IPS-20b (cell line): Measurements from ENCODE around the gene ISLR2.

Experiments used
- H3K27ac ChIP-seq: one replicate; pipeline ENCODE4 v1.5.1; 2013; ENCODE audit warnings: low read length
- H3K27me3 ChIP-seq: 2 replicates; pipeline ENCODE4 v1.6.1; 2013; ENCODE audit warnings: mild to moderate bottlenecking, low read length, inconsistent platforms; ENCODE audit not compliant: insufficient read depth
- H3K36me3 ChIP-seq: 2 replicates; pipeline ENCODE4 v1.6.1; 2013; ENCODE audit warnings: low read depth, mild to moderate bottlenecking, inconsistent platforms, low read length, moderate library complexity; ENCODE audit not compliant: insufficient read depth
- H3K4me1 ChIP-seq: 2 replicates; pipeline ENCODE4 v1.6.1; 2013; ENCODE audit warnings: mild to moderate bottlenecking, control low read depth, inconsistent platforms, low read length, moderate library complexity; ENCODE audit not compliant: insufficient read depth
- H3K4me3 ChIP-seq: 2 replicates; pipeline ENCODE4 v1.5.1; 2013; ENCODE audit warnings: mild to moderate bottlenecking, low read length, inconsistent platforms
- H3K9ac ChIP-seq: 2 replicates; pipeline ENCODE4 v1.6.1; 2013; ENCODE audit warnings: low read depth, mild to moderate bottlenecking, inconsistent platforms, low read length, moderate library complexity
- H3K9me3 ChIP-seq: 2 replicates; pipeline ENCODE4 v1.6.1; 2013; ENCODE audit warnings: mild to moderate bottlenecking, low read depth, low read length, inconsistent platforms; ENCODE audit not compliant: insufficient read depth

ISLR2 gene

DNA sequence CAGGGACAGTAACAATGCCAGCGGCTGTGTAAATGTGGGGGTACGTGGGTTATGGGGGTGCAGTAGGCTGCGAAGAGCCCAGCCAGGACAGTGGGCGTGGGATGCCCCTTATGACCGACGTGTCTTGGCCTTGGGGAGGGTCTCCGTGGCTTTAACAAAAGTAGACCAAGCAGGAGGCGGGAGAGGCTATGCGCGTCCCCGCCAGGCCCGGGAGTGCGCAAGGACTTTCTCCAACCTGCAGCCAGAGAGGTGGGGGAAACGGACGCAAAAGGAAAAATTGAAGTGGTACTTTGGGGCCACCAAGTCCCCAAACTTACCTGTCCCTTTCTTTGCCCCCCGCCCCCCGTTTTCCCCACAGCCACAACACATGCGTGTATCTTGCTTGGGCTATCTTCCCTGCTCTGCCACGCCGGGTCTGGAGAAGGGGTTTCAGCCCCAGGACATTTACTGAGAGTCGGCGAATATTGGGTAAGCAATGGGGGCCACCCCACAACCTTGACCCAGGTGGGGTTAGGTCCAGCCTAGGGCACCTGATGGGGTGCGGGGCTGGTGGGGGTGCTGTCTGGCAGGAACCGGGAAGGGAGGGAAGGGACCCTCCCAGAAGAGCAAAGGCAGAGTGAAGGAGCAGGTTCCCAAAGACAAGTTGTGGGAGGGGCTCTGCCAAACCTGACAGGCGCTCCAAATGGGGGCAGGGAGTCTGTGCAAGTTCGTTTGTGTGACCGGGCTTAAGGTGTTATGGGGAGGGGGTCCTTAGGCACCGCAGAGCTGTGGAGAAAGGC, 652 bp downstream of the ISLR2 start:
- H3K27me3 ChIP-seq: peaks cover 98% of the 10 kb centered on the region
- peaks cover 18% of the 10 kb centered on the region; the same call in 1 of the 2 replicates for H3K4me1 ChIP-seq

DNA sequence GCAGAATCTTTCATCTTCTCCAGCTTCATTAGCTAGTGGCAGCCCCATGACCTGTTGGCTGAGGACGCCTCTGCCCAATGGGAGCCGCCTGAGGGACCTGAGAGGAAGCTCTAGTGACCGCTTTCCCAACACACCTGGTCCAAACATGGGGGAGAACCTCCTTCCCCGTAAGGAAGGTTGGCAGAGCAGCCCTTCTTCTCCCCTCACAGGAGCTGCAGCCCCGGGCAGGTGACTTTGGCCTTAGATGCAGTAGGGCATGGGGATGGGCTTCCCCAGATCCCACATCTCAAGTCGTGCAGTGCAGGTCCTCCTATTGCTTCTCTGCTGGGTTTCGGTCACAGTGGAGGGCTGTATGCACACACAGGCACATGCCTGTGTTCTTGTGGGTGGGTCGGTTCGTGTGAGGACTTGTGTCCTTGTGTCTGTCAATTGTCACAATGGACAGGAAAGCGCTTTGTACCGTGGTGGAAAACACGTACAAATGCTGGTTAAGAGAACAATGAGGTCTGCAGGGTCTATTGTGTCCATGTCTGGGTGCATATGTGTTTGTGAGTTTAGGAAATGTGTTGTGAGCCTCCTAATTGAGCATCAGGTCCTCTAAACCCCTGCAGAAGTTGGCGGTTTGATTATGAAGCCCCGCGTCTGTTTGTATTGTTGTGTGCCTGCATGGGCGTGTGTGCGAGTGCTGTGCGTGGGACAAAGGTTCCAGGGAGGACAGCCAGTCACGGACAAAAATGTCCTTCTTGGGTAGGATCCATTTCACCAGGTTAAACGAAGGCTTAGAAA, 1.4 kb downstream of the ISLR2 start:
- Histone ChIP-seq H3K4me1 (peaks cover 20% of the 10 kb centered on the region; the same call in 1 of the 2 replicates), H3K36me3 (no peaks in the 10 kb centered on the region), H3K9me3 (no peaks in the 10 kb centered on the region), H3K9ac (no peak overlapping the region), H3K27me3 (peaks cover 97% of the 10 kb centered on the region), H3K27ac (no peak overlapping the region), H3K4me3 (no peak overlapping the region; the same call in 1 of the 2 replicates)

More for the DNA sequence above, 652 bp downstream of the ISLR2 start:
- H3K9me3 ChIP-seq: no peaks in the 10 kb centered on the region
- peak overlapping the region; percentile 65 for H3K4me3 ChIP-seq
- no peak overlapping the region for H3K27ac ChIP-seq
- no peak overlapping the region; the same call in 1 of the 2 replicates for H3K9ac ChIP-seq
- H3K36me3 ChIP-seq: no peaks in the 10 kb centered on the region

GRCh38 chr15:74132681-74133651, 2.6 kb downstream of the ISLR2 start:
- Histone ChIP-seq H3K36me3 (no peaks in the 10 kb centered on the region), H3K9ac (no peak overlapping the region), H3K4me1 (peaks cover 25% of the 10 kb centered on the region), H3K27me3 (peaks cover 97% of the 10 kb centered on the region), H3K9me3 (no peaks in the 10 kb centered on the region), H3K27ac (no peak overlapping the region), H3K4me3 (no peak overlapping the region)

- Histone ChIP-seq H3K27ac (no peak overlapping the region), H3K9me3 (no peaks in the 10 kb centered on the region), H3K4me3 (no peak overlapping the region), H3K4me1 (peaks cover 20% of the 10 kb centered on the region), H3K27me3 (peaks cover 97% of the 10 kb centered on the region), H3K9ac (no peak overlapping the region), H3K36me3 (no peaks in the 10 kb centered on the region)
Observed at GRCh38 chr15:74133694-74134386, 3.5 kb downstream of the ISLR2 start.

DNA sequence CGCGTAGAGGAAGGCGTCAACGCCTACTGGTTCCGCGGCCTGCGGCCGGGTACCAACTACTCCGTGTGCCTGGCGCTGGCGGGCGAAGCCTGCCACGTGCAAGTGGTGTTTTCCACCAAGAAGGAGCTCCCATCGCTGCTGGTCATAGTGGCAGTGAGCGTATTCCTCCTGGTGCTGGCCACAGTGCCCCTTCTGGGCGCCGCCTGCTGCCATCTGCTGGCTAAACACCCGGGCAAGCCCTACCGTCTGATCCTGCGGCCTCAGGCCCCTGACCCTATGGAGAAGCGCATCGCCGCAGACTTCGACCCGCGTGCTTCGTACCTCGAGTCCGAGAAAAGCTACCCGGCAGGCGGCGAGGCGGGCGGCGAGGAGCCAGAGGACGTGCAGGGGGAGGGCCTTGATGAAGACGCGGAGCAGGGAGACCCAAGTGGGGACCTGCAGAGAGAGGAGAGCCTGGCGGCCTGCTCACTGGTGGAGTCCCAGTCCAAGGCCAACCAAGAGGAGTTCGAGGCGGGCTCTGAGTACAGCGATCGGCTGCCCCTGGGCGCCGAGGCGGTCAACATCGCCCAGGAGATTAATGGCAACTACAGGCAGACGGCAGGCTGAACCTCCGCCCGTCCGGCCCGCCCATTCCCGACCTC, 4.1 kb downstream of the ISLR2 start:
- peaks cover 15% of the 10 kb centered on the region for H3K4me1 ChIP-seq
- H3K36me3 ChIP-seq: no peaks in the 10 kb centered on the region
- no peak overlapping the region for H3K4me3 ChIP-seq
- H3K9ac ChIP-seq: no peak overlapping the region
- no peak overlapping the region for H3K27ac ChIP-seq
- H3K27me3 ChIP-seq: peaks cover 93% of the 10 kb centered on the region
- no peaks in the 10 kb centered on the region for H3K9me3 ChIP-seq

DNA sequence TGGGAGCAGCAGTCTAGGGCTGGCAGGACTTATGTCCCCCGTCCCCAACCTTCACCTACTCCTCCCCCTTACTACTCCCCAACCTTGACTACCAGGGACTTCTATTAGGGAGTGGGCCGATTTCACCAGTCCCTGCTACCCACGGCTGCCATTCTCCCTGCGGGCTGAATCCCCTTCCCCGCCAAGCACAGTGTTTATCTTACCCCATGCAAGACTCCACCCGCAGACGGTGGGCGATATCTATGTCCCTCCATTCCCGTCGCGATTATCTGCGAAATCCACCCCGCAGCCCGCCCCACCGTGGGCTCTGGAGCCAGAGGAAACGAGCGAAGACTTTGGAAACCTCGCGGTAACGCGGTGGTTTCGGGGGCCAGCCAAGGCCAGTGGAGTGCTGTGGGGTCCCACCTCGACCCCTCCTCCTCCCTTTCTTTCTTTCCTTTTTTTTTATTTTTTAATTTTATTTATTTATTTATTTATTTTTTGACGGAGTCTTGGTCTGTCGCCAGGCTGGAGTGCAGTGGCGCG, 4.7 kb downstream of the ISLR2 start:
- Histone ChIP-seq H3K9me3 (no peaks in the 10 kb centered on the region), H3K36me3 (no peaks in the 10 kb centered on the region), H3K27me3 (peaks cover 87% of the 10 kb centered on the region), H3K9ac (no peak overlapping the region), H3K4me1 (peaks cover 17% of the 10 kb centered on the region), H3K4me3 (no peak overlapping the region), H3K27ac (no peak overlapping the region)

- H3K36me3 ChIP-seq: no peaks in the 10 kb centered on the region
- H3K9me3 ChIP-seq: no peaks in the 10 kb centered on the region
- H3K27ac ChIP-seq: no peak overlapping the region
- peak overlapping the region; percentile 68; the same call in 1 of the 2 replicates for H3K4me3 ChIP-seq
- H3K27me3 ChIP-seq: peaks cover 73% of the 10 kb centered on the region
- peak overlapping the region; percentile 75; the same call in 1 of the 2 replicates for H3K9ac ChIP-seq
- H3K4me1 ChIP-seq: peaks cover 28% of the 10 kb centered on the region
Observed at GRCh38 chr15:74136540-74136813, 6.1 kb downstream of the ISLR2 start.

DNA sequence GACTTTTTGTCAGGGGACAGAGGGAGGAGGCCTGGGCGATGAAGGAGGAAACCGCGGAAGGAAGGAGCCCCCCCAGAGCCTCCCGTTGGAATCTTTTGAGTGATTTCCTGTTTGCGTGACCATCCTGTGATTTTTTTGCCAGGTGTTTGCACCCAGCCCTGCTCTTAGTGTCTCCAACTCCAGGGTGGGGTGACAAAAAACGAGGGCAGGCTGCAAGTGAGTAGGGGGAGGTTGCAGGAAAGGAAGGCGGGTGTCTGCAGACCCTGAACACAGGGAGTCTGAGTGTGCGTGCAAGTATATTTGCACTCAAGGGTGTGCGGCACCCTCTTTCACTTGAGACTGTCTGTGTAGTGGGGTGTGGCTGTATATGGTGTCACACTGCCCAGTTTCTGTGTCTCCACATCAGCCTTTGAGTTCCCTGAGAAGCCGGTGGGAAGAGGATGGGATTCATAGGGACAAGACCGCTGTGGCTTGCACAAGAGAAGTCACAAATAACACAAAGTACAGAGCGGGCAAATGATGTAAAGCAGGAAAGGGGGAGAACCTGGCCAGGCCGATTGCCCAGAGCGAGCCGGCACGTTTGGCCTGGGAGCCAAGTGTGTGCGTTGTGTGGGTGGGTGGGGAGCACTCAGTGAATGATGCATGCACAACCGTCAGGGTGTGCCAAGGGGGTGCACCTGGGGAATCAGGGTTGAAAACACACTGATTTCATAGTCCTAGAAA, 6.6 kb downstream of the ISLR2 start:
- Histone ChIP-seq H3K4me1 (peaks cover 32% of the 10 kb centered on the region), H3K36me3 (no peaks in the 10 kb centered on the region), H3K9ac (peak overlapping the region; percentile 75; the same call in 1 of the 2 replicates), H3K27ac (no peak overlapping the region), H3K9me3 (no peaks in the 10 kb centered on the region), H3K27me3 (peaks cover 68% of the 10 kb centered on the region), H3K4me3 (peak overlapping the region; percentile 68)

- Histone ChIP-seq H3K36me3 (no peaks in the 10 kb centered on the region), H3K27ac (no peak overlapping the region), H3K27me3 (peaks cover 63% of the 10 kb centered on the region), H3K4me3 (no peak overlapping the region), H3K9ac (no peak overlapping the region), H3K9me3 (no peaks in the 10 kb centered on the region), H3K4me1 (peaks cover 32% of the 10 kb centered on the region)
Observed at GRCh38 chr15:74137537-74137894, 7.1 kb downstream of the ISLR2 start.

DNA sequence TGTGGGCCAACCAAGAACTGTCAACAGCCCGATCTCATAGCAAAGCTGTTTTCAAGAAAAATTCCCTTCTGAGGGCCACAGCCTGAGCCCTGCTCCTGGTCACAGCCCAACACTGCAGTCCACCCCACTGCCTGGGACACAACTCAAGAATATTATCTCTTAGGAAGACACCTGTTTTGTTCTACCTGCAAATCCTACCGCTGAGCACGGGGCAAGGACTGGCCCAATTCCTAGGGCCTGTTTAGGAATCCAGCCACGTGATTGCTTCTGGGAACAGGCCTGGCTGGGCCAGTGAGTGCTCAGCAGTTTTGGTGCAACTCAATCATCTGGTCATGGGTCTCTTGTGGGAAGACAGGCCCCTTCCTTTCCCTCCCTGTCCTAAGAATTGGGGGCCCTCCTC, 8.3 kb downstream of the ISLR2 start:
- H3K27me3 ChIP-seq: peaks cover 51% of the 10 kb centered on the region
- no peaks in the 10 kb centered on the region for H3K36me3 ChIP-seq

More for the DNA sequence above, 8.3 kb downstream of the ISLR2 start:
- no peak overlapping the region for H3K27ac ChIP-seq
- H3K4me1 ChIP-seq: peaks cover 32% of the 10 kb centered on the region
- no peak overlapping the region for H3K4me3 ChIP-seq
- H3K9ac ChIP-seq: no peak overlapping the region
- H3K9me3 ChIP-seq: no peaks in the 10 kb centered on the region
